HEK293 (cell line): Measurements from ENCODE around the gene BRD3.
A peak's percentile ranks its signal among the peaks of the same experiment; 100 is the strongest.

Source experiments
- EGR2 ChIP-seq: fragments of 450-650 bp; formaldehyde crosslinking; IDR thresholded peaks from 2 replicates; pipeline ENCODE4 v1.5.1; 2016; ENCODE audit warnings: low read depth, missing biosample characterization, missing genetic modification characterization
- GLIS2 ChIP-seq: fragments of 450-650 bp; formaldehyde crosslinking; IDR thresholded peaks from 2 replicates; pipeline ENCODE4 v1.5.1; 2016; ENCODE audit warnings: missing biosample characterization, missing genetic modification characterization
- IKZF3 ChIP-seq: fragments of 450-650 bp; IDR thresholded peaks from 2 replicates; pipeline ENCODE4 v1.5.0; 2018; ENCODE audit warnings: missing biosample characterization, mild to moderate bottlenecking, missing genetic modification characterization, moderate library complexity
- KLF10 ChIP-seq: fragments of 450-650 bp; IDR thresholded peaks from 2 replicates; pipeline ENCODE4 v1.5.1; 2018; ENCODE audit warnings: missing biosample characterization, mild to moderate bottlenecking, missing genetic modification characterization
- KLF9 ChIP-seq: fragments of 450-650 bp; formaldehyde crosslinking; IDR thresholded peaks from 2 replicates; pipeline ENCODE4 v1.5.1; 2016; ENCODE audit warnings: missing biosample characterization, missing genetic modification characterization, low read depth
- MYNN ChIP-seq: fragments of 450-650 bp; formaldehyde crosslinking; IDR thresholded peaks from 2 replicates; pipeline ENCODE4 v1.5.1; 2016; ENCODE audit warnings: missing biosample characterization, missing genetic modification characterization, borderline replicate concordance
- OVOL3 ChIP-seq: fragments of 450-650 bp; formaldehyde crosslinking; IDR thresholded peaks from 2 replicates; pipeline ENCODE4 v1.5.1; 2016; ENCODE audit warnings: missing biosample characterization, missing genetic modification characterization
- PBX3 ChIP-seq: sonication (generic); formaldehyde crosslinking; IDR thresholded peaks from 2 replicates; pipeline ENCODE4 v1.8.1; 2022; ENCODE audit warnings: mild to moderate bottlenecking, moderate library complexity, missing genetic modification reagents
- PRDM4 ChIP-seq: fragments of 450-650 bp; formaldehyde crosslinking; IDR thresholded peaks from 2 replicates; pipeline ENCODE4 v1.5.1; 2017; ENCODE audit warnings: missing biosample characterization, missing genetic modification characterization
- SP2 ChIP-seq: fragments of 450-650 bp; formaldehyde crosslinking; IDR thresholded peaks from 2 replicates; pipeline ENCODE4 v1.5.1; 2016; ENCODE audit warnings: missing biosample characterization, missing genetic modification characterization
- SP3 ChIP-seq: fragments of 450-650 bp; formaldehyde crosslinking; IDR thresholded peaks from 2 replicates; pipeline ENCODE4 v1.5.1; 2016; ENCODE audit warnings: missing biosample characterization, missing genetic modification characterization
- ZBTB17 ChIP-seq: fragments of 450-650 bp; formaldehyde crosslinking; IDR thresholded peaks from 2 replicates; pipeline ENCODE4 v1.5.1; 2016; ENCODE audit warnings: missing biosample characterization, missing genetic modification characterization
- ZBTB21 ChIP-seq: fragments of 450-650 bp; formaldehyde crosslinking; IDR thresholded peaks from 2 replicates; pipeline ENCODE4 v1.5.1; 2017; ENCODE audit warnings: missing biosample characterization, missing genetic modification characterization
- ZBTB26 ChIP-seq: fragments of 450-650 bp; formaldehyde crosslinking; optimal IDR thresholded peaks from 2 replicates; pipeline ENCODE3; 2016; ENCODE audit warnings: missing biosample characterization, mild to moderate bottlenecking, missing genetic modification characterization
- ZBTB44 ChIP-seq: fragments of 450-650 bp; IDR thresholded peaks from 2 replicates; pipeline ENCODE4 v1.5.1; 2018; ENCODE audit warnings: missing biosample characterization, mild to moderate bottlenecking, missing genetic modification characterization
- ZFP3 ChIP-seq: fragments of 450-650 bp; formaldehyde crosslinking; IDR thresholded peaks from 2 replicates; pipeline ENCODE4 v1.5.1; 2016; ENCODE audit warnings: low read depth, missing biosample characterization, missing genetic modification characterization
- ZFP41 ChIP-seq: fragments of 450-650 bp; formaldehyde crosslinking; IDR thresholded peaks from 2 replicates; pipeline ENCODE4 v1.5.1; 2016; ENCODE audit warnings: missing biosample characterization, missing genetic modification characterization, borderline replicate concordance
- ZNF138 ChIP-seq: fragments of 450-650 bp; formaldehyde crosslinking; IDR thresholded peaks from 2 replicates; pipeline ENCODE4 v1.5.1; 2016; ENCODE audit warnings: missing biosample characterization, missing genetic modification characterization, borderline replicate concordance
- ZNF175 ChIP-seq: fragments of 450-650 bp; formaldehyde crosslinking; IDR thresholded peaks from 2 replicates; pipeline ENCODE4 v1.5.1; 2016; ENCODE audit warnings: missing biosample characterization, missing genetic modification characterization
- ZNF184 ChIP-seq: fragments of 450-650 bp; IDR thresholded peaks from 2 replicates; pipeline ENCODE4 v1.5.1; 2018; ENCODE audit warnings: missing biosample characterization, mild to moderate bottlenecking, missing genetic modification characterization
- ZNF2 ChIP-seq: fragments of 450-650 bp; formaldehyde crosslinking; IDR thresholded peaks from 2 replicates; pipeline ENCODE4 v1.5.1; 2016; ENCODE audit warnings: missing biosample characterization, missing genetic modification characterization
- ZNF280C ChIP-seq: fragments of 450-650 bp; formaldehyde crosslinking; IDR thresholded peaks from 2 replicates; pipeline ENCODE4 v1.5.1; 2016; ENCODE audit warnings: missing biosample characterization, missing genetic modification characterization
- ZNF292 ChIP-seq: fragments of 450-650 bp; formaldehyde crosslinking; IDR thresholded peaks from 2 replicates; pipeline ENCODE4 v1.5.1; 2016; ENCODE audit warnings: low read depth, missing biosample characterization, missing genetic modification characterization, borderline replicate concordance
- ZNF324 ChIP-seq: fragments of 450-650 bp; formaldehyde crosslinking; IDR thresholded peaks from 2 replicates; pipeline ENCODE4 v1.5.1; 2016; ENCODE audit warnings: missing biosample characterization, missing genetic modification characterization
- ZNF341 ChIP-seq: fragments of 450-650 bp; formaldehyde crosslinking; IDR thresholded peaks from 2 replicates; pipeline ENCODE4; 2016; ENCODE audit warnings: low read depth, missing biosample characterization, missing genetic modification characterization
- ZNF521 ChIP-seq: fragments of 450-650 bp; formaldehyde crosslinking; IDR thresholded peaks from 2 replicates; pipeline ENCODE4 v1.5.1; 2017; ENCODE audit warnings: missing biosample characterization, mild to moderate bottlenecking, missing genetic modification characterization
- ZNF610 ChIP-seq: fragments of 450-650 bp; formaldehyde crosslinking; IDR thresholded peaks from 2 replicates; pipeline ENCODE4 v1.5.1; 2016; ENCODE audit warnings: missing biosample characterization, missing genetic modification characterization, borderline replicate concordance
- ZNF660 ChIP-seq: fragments of 450-650 bp; IDR thresholded peaks from 2 replicates; pipeline ENCODE4 v1.5.1; 2018; ENCODE audit warnings: missing biosample characterization, mild to moderate bottlenecking, missing genetic modification characterization
- ZNF692 ChIP-seq: fragments of 450-650 bp; formaldehyde crosslinking; IDR thresholded peaks from 2 replicates; pipeline ENCODE4 v1.5.1; 2016; ENCODE audit warnings: missing biosample characterization, missing genetic modification characterization
- ZNF792 ChIP-seq: fragments of 450-650 bp; formaldehyde crosslinking; IDR thresholded peaks from 2 replicates; pipeline ENCODE4 v1.5.1; 2016; ENCODE audit warnings: missing biosample characterization, missing genetic modification characterization

BRD3 gene

GRCh38 chr9:134067904-134068743 lies at the start of gene BRD3 (continued):
- TF ChIP-seq ZNF521 (tag by site-specific recombination) (no peak), EGR2 (tag by site-specific recombination) (no peak), ZBTB44 (tag by site-specific recombination) (0 out of 2 replicates have a peak, but pooled peaks have one; percentile 14), SP2 (peak; percentile 46), ZNF610 (tag by site-specific recombination) (no peak), ZNF324 (no peak), MYNN (tag by site-specific recombination) (no peak), IKZF3 (tag by site-specific recombination) (peak; percentile 46), ZFP41 (tag by site-specific recombination) (no peak), ZNF2 (no peak), ZNF341 (tag by site-specific recombination) (no peak), ZBTB26 (tag by site-specific recombination) (peak; percentile 51), ZNF175 (tag by site-specific recombination) (no peak), KLF9 (0 out of 2 replicates have a peak, but pooled peaks have one; percentile 6), SP3 (tag by site-specific recombination) (peak; percentile 58), ZNF184 (no peak), ZNF292 (no peak), PRDM4 (tag by site-specific recombination) (no peak), KLF10 (tag by site-specific recombination) (peak; percentile 79), GLIS2 (tag by site-specific recombination) (peak; percentile 49), ZBTB17 (tag by site-specific recombination) (no peak), ZNF792 (tag by site-specific recombination) (no peak), ZBTB21 (no peak), ZNF138 (no peak), ZNF692 (tag by site-specific recombination) (0 out of 2 replicates have a peak, but pooled peaks have one; percentile 33), ZNF280C (tag by site-specific recombination) (no peak), PBX3 (CRISPR knock-in tag) (no peak), ZFP3 (no peak), ZNF660 (tag by site-specific recombination) (peak; percentile 49; the same call in 1 of the 2 replicates), OVOL3 (tag by site-specific recombination) (no peak)
